GM19043 (cell line): Measurements from ENCODE around the gene DMTF1.
"Not testable (repeated sequence)": the region's sequence is repeated elsewhere in the genome, so short reads cannot be mapped to it uniquely, and the experiment has no call there.

Source experiments
- ATAC-seq: cut with Tn5 transposase; IDR thresholded peaks from one replicate; pipeline ENCODE4 v1.9.1; 2021; ENCODE audit warnings: low read depth; ENCODE audit not compliant: unreplicated experiment

DMTF1 gene, protein sequence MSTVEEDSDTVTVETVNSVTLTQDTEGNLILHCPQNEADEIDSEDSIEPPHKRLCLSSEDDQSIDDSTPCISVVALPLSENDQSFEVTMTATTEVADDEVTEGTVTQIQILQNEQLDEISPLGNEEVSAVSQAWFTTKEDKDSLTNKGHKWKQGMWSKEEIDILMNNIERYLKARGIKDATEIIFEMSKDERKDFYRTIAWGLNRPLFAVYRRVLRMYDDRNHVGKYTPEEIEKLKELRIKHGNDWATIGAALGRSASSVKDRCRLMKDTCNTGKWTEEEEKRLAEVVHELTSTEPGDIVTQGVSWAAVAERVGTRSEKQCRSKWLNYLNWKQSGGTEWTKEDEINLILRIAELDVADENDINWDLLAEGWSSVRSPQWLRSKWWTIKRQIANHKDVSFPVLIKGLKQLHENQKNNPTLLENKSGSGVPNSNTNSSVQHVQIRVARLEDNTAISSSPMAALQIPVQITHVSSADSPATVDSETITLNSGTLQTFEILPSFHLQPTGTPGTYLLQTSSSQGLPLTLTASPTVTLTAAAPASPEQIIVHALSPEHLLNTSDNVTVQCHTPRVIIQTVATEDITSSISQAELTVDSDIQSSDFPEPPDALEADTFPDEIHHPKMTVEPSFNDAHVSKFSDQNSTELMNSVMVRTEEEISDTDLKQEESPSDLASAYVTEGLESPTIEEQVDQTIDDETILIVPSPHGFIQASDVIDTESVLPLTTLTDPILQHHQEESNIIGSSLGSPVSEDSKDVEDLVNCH

DNA sequence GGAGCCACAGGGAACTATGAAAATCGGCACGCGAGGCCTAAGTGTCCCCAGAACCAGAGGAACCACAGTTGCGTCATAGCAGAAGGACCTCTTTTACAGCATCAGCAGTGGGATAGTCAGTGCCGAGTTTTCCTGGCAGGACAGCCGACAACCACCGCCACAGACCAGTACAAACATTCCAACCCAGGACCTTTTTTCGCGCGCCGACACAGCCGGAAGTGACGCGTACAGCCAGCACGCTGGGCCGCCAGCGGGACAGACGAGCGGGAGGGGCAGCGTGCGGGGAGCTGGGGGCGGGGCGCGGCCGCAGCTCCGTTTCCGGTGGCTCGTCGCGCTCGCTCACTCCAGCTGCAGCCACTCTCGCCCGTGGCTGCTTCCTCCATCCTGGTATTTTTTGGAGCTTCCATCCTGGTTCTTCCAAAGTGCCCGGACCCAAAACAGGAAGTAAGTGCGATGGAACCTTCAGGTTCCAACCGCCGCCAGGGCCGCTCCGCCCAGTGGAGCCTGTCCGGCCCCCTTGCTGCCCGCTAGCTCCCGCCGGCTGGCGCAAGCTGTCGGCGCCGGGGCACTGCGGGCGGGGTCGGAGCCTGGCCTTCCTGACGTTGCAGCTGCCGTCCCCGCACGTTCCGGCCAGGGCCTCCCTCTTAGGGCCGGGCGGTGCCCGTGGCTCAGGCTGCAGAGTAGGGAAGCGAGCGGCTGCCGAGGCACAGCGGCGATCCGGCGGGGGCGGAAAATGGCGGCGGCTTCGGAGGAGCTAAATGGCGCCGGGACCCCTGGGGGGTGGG lies at the start of gene DMTF1:
DMTF1 (plus strand) TSS at position 342 of the 785 bp plus-strand sequence. CDS start 12,489 bp downstream, outside the sequence.
- peak; percentile 78 for ATAC-seq

DNA sequence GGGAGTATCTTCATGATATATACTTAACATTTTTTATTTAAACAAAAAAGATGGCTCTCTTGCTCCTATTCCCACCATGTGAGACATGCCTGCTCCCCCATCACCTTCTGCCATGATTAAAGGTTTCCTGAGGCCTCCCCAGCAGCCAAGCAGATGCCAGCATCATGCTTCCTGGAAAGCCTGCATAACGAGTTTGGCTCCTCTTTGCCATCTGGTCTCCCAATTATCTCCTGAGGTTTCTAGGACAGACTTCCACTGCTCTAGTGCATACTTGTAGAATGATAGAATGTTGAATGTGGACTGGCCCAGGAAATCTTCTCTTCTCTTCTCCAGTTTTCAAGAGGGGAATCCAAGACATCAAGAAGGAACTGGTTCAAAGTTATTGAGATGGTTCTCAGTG lies 46.9 kb upstream of the DMTF1 start:
- ATAC-seq: no peak

DNA sequence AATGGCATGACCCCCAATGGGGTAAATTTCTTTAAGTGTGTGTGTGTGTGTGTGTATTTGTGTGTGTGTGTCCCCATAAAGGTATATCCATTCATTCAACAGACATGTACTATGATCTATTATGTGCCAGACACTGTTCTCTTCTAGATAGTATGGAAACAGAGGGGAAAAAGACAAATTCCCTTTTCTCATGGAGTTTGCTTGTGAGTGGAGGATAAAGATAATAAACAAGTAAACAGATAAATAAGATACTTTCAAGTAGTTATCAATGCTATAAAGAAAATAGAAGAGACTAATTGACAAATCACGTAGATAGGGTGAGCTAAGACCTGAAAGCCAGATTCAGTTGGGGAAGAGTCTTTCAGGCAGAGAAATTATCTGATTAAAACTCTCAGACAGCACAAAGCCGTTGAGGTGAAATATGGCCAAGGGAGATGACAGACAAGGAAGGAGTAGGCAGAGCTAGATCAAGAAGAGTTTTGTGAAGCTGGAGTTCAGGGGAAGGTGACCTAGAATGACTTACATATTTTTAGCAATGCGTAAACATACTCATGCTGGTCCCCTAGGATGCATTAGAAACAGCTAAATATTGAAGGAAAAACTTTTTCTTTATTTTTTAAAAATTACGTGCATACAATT lies 45.2 kb upstream of the DMTF1 start:
- ATAC-seq: no peak

DNA sequence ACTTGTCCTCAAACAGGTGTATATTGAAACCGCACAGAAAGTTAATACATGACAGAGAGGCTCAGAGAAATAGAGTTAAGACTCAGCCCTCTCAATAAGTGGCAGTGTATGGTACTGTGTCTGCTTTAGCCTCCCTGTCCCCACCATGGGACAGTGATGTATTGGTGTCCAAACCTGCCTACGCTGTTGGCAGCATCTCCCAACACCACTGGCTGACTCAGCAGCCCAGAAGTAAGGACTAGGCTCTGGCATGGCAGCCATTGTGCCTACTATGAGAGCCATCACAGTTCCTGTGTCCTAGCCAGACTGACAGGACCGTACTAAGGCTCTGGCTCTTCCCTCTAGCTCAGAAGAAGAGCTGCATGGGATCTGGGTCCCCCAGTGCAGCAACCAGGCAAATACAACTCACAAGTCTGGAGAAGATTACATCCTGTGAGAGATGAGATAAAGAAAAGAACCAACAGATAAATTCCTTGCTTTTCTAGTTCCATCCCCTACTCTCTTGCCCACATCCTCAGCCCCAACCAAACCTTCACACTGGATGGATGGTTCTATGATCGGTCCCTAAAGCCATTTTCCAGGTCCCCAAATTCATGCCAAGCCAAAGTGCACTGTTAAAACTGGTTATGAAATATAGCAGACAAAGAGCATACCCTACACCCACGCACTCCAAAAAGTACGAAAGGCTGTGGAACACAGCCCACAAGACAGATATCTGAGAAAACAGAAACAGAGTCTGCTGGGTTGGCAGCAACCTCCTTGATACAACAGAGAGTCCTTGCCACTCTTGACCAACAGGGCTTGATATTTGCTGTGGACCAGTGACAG lies 44.1 kb upstream of the DMTF1 start:
- no peak for ATAC-seq

DNA sequence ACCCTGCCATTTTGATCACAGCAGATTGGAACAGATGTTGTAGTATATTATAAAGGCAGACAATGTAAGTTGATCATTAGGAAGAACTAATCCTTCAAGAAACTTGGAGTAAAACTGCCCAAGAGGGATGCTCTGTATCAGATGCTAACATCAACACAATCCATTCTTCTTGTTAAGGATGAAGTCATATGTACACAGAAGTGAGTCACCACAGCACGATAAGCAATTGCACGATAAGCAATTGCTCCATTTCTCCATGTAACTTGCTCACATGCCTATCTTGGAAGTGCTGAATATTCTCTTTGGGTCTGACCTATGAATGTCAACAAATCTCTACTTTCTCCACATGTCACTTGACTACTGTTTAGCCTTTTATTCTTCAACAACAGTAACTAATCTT lies 41.5 kb upstream of the DMTF1 start:
- no peak for ATAC-seq

DNA sequence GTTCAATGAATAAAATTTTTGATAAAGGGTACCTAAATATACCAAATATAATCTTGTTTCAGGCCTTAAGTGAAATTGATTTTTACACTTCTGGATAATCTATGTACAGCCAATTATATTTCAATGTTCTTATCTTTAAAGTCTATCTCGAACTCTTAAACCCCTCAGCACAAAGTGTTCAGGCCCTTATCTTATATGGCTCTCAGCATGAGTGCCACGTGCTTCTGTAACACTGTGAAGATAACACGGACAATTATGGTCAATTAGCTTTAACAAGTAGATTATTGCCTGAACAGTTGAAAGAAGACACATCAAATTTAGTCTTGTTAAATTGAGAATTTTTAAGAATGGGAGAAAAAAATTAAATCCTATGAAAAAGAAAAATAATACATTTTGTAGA lies 40.4 kb upstream of the DMTF1 start:
- no peak for ATAC-seq

DNA sequence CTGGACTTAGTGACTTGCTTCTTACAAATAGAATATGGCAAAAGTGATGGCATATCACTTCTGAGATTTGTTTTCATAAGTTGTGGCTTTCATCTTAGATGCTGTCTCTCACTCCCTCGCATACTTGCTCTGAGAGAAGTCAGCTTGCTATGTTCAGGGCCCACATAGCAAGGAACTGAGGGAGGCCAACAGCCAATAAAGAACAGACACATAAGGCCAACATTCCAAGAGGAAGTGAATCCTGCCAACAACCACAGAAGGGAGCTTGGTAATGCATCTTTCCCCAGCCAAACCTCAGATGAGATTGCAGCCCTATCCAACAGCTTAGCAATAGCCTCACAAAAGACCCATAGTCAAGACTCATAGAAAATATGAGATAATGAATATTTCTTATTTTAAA lies 39.2 kb upstream of the DMTF1 start:
- ATAC-seq: no peak

DNA sequence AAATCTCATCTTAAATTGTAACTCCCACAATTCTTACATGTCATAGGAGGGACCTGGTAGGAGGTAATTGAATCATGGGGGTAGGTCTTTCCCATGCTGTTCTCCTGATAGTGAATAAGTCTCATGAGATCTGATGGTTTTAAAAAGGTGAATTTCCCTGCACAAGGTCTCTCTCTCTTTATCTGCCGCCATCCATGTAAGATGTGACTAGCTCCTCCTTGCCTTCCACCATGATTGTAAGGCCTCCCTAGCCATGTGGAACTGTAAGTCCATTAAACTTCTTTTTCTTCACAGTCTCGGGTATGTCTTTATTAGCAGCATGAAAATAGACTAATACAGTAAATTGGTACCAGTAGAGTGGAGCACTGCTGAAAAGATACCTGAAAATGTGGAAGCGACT lies 38.3 kb upstream of the DMTF1 start:
- not testable (repeated sequence) for ATAC-seq

DNA sequence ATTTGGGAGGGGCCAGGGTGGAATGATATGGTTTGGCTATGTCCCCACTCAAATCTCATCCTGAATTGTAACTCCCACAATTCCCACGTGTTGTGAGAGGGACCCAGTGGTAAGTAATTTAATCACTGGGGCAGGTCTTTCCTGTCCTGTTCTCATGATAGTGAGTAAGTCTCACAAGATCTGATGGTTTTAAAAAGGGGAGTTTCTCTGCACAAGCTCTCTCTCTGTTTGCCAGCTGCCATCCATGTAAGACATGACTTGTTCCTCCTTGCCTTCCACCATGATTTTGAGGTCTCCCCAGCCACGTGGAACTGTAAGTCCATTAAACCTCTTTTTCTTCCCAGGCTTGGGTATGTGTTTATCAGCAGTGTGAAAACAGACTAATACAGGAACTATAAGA lies 36.5 kb upstream of the DMTF1 start:
- not testable (repeated sequence) for ATAC-seq

DNA sequence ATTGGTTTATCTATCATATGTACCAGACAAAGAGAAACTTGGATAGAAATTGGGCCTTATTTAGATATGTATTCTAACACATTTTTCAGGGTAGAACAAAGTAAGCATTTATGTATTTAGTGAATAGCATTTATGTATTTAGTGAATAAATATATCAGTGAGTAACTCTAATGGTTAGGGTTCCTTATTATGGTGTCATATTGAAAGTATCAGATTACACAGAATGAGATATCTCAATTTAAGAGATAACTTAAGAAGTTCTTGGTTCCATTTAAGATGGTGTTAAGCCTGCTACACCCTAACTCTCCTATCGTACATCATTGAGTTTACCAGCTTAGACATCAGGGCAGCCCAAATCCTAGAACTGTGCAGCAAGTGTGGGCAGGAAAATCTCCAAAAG lies 35.9 kb upstream of the DMTF1 start:
- no peak for ATAC-seq

DNA sequence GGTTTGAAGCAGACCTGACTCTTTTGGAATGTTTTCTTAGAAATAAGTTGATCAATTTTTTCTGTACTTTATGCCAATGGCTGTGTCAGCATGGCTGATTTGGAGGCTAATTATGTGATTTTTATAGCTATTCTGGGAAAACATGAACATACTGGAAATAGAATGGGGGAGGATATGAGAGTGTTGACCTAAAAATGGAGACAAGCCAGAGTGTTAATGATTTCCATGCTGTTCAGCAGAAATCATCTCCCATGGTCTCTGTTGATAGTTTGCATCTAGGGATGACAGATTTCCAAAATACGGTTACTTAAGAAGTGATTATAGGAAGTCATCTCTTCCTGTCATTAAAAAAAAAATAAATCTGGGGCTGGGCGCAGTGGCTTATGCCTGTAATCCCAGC lies 32.7 kb upstream of the DMTF1 start:
- ATAC-seq: no peak

DNA sequence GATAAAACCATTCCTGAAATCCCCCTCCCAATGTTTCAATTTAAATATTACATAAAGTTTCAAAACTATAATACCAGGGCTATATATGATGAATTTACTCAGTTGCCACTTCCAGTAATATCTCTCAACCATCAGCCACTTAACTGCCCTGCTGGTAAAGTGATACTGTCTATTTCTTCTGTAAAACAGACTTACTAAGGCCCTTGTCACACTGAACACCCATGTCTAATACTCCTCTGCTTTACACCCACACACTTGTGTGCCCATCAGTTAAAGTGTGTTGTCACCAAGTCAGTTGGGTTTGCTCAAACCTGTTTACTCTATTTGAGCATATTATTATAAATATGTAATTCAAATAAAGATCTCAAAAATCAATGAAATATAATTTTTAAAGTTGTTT lies 29.1 kb upstream of the DMTF1 start:
- ATAC-seq: no peak

DNA sequence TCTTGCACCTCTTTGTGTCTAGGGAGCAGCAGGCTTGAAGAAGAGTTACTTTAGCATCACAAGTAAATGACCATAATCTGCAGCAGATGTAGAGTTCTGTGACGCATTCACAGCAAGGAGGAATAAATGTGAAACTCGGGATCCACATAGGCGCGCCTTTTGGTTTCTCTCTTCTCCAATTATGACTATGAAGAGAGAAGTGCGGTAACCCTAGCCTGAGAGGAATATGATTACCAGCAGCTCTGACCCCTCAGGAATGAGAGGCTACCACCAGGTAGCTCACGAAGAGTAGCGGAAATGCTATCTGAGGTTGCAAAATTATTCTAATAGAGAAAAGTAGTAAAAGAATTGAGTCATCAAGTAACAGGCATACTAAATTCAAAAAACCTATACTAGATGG lies 25.2 kb upstream of the DMTF1 start:
- no peak for ATAC-seq

DNA sequence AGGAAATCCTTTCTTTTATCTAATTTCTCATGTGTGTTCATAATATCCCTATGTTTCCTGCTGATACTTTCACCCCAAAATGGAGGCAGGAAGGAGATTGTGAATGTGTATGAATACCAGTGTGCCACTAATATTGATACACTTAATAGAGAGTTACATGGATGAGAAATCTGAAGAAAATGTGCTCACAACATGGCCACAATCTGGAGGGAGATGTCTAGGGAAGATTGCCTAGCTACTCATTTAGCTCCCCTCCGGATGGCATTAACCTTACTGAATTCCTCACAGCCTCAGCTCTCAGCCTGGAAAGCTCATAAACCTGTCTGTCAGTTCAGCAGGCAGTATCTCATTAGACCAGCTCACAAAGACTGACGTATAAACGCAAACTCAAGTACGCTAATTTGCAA lies 23.4 kb upstream of the DMTF1 start:
- no peak for ATAC-seq

DNA sequence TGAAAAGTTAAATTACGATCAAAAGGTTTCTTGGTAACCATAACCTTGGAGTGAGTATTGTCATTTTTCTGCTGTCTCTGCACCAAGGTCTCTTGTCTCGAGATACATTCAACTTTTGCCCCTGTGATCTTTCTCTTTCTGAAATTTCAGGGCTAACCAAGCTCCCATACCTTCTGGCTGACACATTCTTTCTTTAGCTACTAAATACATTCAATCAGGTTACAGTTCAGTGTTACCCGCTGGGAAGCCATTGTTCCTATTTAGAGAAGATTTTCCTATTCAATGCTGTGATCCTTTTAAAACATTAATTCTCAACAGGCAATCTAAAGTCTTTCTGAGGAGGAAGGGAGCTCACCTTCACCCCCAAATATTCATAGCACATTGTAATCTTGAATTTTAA lies 22.9 kb upstream of the DMTF1 start:
- ATAC-seq: no peak

DNA sequence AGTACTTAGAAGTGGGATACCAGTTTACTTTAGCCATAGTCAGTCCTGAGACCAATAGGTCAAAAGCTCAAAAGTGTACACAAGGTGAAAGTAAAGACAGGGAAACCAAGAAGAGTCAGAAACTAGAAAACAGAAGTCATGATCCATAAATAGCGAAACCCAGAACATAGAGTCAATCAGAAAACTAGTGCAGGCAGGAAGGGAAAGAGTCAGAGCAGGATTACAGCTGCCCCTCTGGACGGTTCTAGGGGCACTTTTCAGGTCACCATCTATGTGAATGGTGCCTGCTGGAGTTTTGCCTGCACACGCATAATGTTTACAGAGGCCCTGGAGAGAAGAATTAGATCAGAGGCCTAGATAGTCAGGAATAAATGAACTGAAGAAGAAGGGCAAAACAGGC lies 22.4 kb upstream of the DMTF1 start:
- peak; percentile 96 for ATAC-seq

DNA sequence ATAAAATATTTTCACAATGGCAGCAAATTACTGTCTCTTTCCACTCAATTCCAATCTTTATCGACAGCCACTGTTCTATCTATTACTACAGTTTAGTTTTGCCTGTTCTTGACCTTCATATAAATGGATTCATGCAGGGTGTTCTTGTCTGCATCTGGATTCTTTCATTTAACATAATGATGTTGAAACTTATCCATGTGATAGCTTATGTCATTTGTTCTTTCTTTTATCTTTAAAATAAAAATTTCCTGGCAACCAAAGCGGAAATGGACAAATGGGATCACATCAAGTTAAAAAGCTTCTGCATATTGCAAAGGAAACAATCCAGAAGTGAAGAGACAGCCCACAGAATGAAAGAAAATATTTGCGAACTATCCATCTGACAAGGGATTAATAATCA lies 20.5 kb upstream of the DMTF1 start:
- no peak for ATAC-seq

DNA sequence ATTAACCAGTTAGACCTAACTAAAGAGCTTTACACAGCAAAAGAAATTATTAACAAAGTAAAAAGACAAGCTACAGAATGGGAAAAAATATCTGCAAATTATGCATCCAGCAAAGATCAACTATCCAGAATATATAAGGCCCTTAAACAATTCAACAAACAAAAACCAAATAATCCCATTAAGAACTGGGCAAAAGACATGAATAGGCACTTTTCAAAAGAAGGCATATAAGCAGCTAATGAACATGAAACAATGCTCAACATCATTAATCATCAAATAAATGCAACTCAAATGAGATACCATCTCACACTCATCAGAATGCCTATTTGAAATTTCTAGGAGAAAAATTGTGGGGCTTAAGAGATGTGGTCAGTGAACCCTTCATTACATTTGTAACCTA lies 15.0 kb upstream of the DMTF1 start:
- ATAC-seq: no peak

DNA sequence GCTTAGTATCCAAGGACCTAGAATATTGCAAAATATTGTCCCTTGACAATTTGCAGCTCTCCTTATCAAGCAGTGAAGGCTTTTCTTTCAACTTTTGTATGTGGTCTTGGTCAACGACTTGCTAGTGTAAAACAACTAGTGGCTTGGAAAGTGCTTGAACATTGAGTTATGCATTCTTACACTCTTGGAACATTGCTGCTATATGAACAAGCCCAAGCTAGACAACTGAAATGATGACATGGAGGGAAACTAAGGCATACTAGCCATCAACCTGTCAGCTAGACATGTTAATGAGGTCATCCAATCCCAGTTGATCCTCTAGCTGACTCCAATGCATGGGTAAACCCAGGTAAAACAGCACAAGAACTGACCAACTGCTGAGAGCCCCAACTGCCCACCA lies 12.7 kb upstream of the DMTF1 start:
- ATAC-seq: no peak

DNA sequence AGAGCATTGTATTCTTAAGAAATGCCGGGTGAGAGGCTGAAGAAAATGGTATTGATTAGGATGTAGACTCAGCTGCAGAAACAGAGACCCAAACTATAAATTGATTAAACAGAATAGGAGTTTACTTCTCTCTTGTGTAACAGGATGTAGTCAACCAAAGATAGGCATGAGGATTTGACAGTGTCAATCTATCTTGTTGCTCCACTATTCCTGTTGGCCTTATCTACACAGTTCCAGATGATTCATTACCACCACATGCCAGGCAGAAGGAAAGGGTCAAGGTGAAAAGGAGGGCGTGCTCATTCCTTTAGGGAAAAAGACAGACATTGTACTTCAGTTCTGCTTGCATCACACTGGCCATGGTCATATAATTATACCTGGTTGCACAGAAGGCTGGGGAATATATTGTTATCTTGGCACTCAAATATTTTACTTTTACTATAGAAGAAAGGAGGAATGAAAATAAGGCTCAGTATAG lies 11.9 kb upstream of the DMTF1 start:
- ATAC-seq: no peak
